K562 (cell line): ENCODE results near the gene FAM193A. TPM values are rescaled to one million over a fixed set of nuclear protein-coding genes. Genes with fewer than 3 reads are reported as not detected.
A peak's percentile ranks its signal among the peaks of the same experiment; 100 is the strongest.

Source experiments
- ATAC-seq: fragments of 200-7000 bp; cut with Tn5 transposase; 3 replicates; pipeline ENCODE4 v1.9.1; 2020; ENCODE audit warnings: moderate library complexity
- BruUV-seq: library from RNA; stranded (reverse); fragments of 400-500 nt; replicated peaks from 2 replicates; lab custom pipeline; 2021; lab: Mats Ljungman, UMichigan
- CTCF ChIA-PET: fragments of 300-600 bp; formaldehyde crosslinking; extraction: SDS; loops from one replicate; lab custom pipeline; 2021; ENCODE audit warnings: low intra/inter-chr PET ratio; lab: Yijun Ruan, JAX
- POLR2A ChIA-PET: fragments of 300-600, 350-650 bp; sonication (Branson Sonifier 250); formaldehyde crosslinking; extraction: SDS; loops from one replicate; lab custom pipeline; 2021; ENCODE audit warnings: antibody characterized with exemption, inconsistent platforms; lab: Yijun Ruan, JAX
- DNase-seq, 4 experiments: peaks; one replicate each; pipeline versions ENCODE4 v3.0.0 to v3.0.0-alpha.2; 2011 to 2018; ENCODE audit warnings: low spot score in 3 of 4, mixed read lengths in 3 of 4; ENCODE audit errors: extremely low read depth in 1 of 4
- FAIRE-seq: peaks from 2 replicates; lab custom pipeline; 2011; peaks lifted over from hg19 to GRCh38; lab: Jason Lieb, UNC
- H2AFZ ChIP-seq: 2 replicates; pipeline ENCODE4 v1.6.0; 2011; ENCODE audit warnings: low read depth, low read length, control low read depth, inconsistent platforms
- H3K27ac ChIP-seq: fragments of 200-600 bp; 3 replicates; pipeline ENCODE4 v1.8.0; 2011; ENCODE audit warnings: low read depth, mild to moderate bottlenecking, control low read depth, inconsistent platforms, low read length, moderate library complexity, mixed read lengths; ENCODE audit errors: extremely low read depth
- H3K27me3 ChIP-seq, 2 experiments: fragments of 300-600 bp in 1 of 2; 2 replicates in 1 of 2; 3 replicates in 1 of 2; pipeline versions ENCODE4 v1.6.0 to v1.8.0; 2011; ENCODE audit warnings: inconsistent platforms in 2 of 2, low read length in 2 of 2, mild to moderate bottlenecking in 1 of 2, mixed read lengths in 1 of 2, moderate library complexity in 1 of 2; ENCODE audit not compliant: control insufficient read depth in 2 of 2, insufficient read depth in 2 of 2
- H3K36me3 ChIP-seq: fragments of 300-600 bp; 3 replicates; pipeline ENCODE4 v1.8.0; 2011; ENCODE audit warnings: mild to moderate bottlenecking, low read length, inconsistent platforms; ENCODE audit not compliant: control insufficient read depth, insufficient read depth
- H3K4me1 ChIP-seq, 2 experiments: fragments of 200-600 bp in 1 of 2; replicated peaks in 1 of 2; 2 replicates in 1 of 2; 3 replicates in 1 of 2; pipeline versions ENCODE4 v1.5.1 to v1.8.0; 2011; ENCODE audit warnings: inconsistent platforms in 2 of 2, low read length in 2 of 2, mild to moderate bottlenecking in 1 of 2, mixed read lengths in 1 of 2, moderate library complexity in 1 of 2; ENCODE audit not compliant: control insufficient read depth in 2 of 2, insufficient read depth in 2 of 2
- H3K4me2 ChIP-seq: 2 replicates; pipeline ENCODE4 v1.6.1; 2011; ENCODE audit warnings: low read length, control low read depth, inconsistent platforms, mixed read lengths; ENCODE audit not compliant: insufficient read depth
- H3K4me3 ChIP-seq: fragments of 200-600 bp; sonication (generic), shearing (Covaris generic); 2 replicates; pipeline ENCODE4 v1.5.1; 2016; ENCODE audit warnings: control low read depth, inconsistent platforms
- H3K79me2 ChIP-seq: fragments of 200-600 bp; 3 replicates; pipeline ENCODE4 v1.8.0; 2011; ENCODE audit warnings: low read length, inconsistent platforms; ENCODE audit not compliant: control insufficient read depth, insufficient read depth
- H3K9ac ChIP-seq, 2 experiments: 2 replicates each; pipeline versions ENCODE4 v1.6.0 to v1.6.1; 2011; ENCODE audit warnings: low read depth in 2 of 2, low read length in 2 of 2, control low read depth in 1 of 2, inconsistent platforms in 1 of 2, mild to moderate bottlenecking in 1 of 2, mixed read lengths in 1 of 2; ENCODE audit not compliant: insufficient read depth in 1 of 2
- H3K9me1 ChIP-seq: one replicate; pipeline ENCODE4 v1.6.0; 2011; ENCODE audit warnings: inconsistent platforms, mild to moderate bottlenecking, low read length, moderate library complexity; ENCODE audit not compliant: control insufficient read depth, insufficient read depth
- H3K9me3 ChIP-seq: replicated peaks from 2 replicates; pipeline ENCODE4 v1.5.1; 2011; ENCODE audit warnings: low read depth, low read length, inconsistent platforms; ENCODE audit not compliant: control insufficient read depth, insufficient read depth
- H4K20me1 ChIP-seq: replicated peaks from 2 replicates; pipeline ENCODE4 v1.6.1; 2011; ENCODE audit warnings: low read length, inconsistent platforms, mixed read lengths; ENCODE audit not compliant: control insufficient read depth, insufficient read depth
- EHMT2 ChIP-seq: fragments of 450-650 bp; IDR thresholded peaks from 2 replicates; pipeline ENCODE4 v1.6.1; 2018; ENCODE audit warnings: antibody characterized with exemption
- ELF4 ChIP-seq: fragments of 450-650 bp; formaldehyde crosslinking; IDR thresholded peaks from 2 replicates; pipeline ENCODE4 v1.4.0; 2022; ENCODE audit warnings: missing genetic modification characterization
- POLR2G ChIP-seq: fragments of 200-400 bp; formaldehyde crosslinking; IDR thresholded peaks from 2 replicates; pipeline ENCODE4 v1.6.1; 2017; ENCODE audit warnings: low read depth, mild to moderate bottlenecking, antibody characterized with exemption, low read length, moderate library complexity
- POLR3G ChIP-seq: IDR thresholded peaks from 2 replicates; pipeline ENCODE4 v1.6.1; 2011; ENCODE audit not compliant: insufficient read length, insufficient replicate concordance; ENCODE audit errors: extremely low read depth
- ZKSCAN1 ChIP-seq: fragments of 150-350 bp; IDR thresholded peaks from 2 replicates; pipeline ENCODE4 v1.6.1; 2016; ENCODE audit warnings: low read depth, low read length
- WGBS: fragments of 100-300 bp; shearing (Covaris generic); methylation state at CpG from one replicate; pipeline ENCODE4 v1.1.6; 2016; ENCODE audit warnings: low coverage, mixed read lengths; ENCODE audit not compliant: insufficient coverage; ENCODE audit errors: missing lambda C conversion rate; 5-methylcytosine and 5-hydroxymethylcytosine counted together
- in situ Hi-C: fragments of 300-500 bp; cut with MboI; formaldehyde crosslinking; loops from 4 replicates; pipeline ENCODE4 v1.15.0; 2018; ENCODE audit warnings: inconsistent platforms, mixed read lengths
- intact Hi-C: fragments of 100-400 bp; cut with micrococcal nuclease; formaldehyde crosslinking; loops from 2 replicates; pipeline ENCODE4 v1.14.2; 2022
- polyA plus RNA-seq, 8 experiments: library from polyadenylated mRNA; depleted of rRNA in 4 of 8; stranded (reverse) in 5 of 8; unstranded in 3 of 8; fragments of >200 nt; fragmentation: Nextera tagmentation in 2 of 8; fragmentation: Illumina TruSeq in 1 of 8; extraction: Ambion mirVana in 2 of 8; extraction: Trizol in 1 of 8; gene quantifications; 2 replicates each; pipeline versions ENCODE4 v1.2.1 to v1.2.3, GENCODE V29; 2011 to 2014; ENCODE audit warnings: inconsistent platforms in 1 of 8, missing spikeins in 1 of 8
- total RNA-seq, 7 experiments: library from RNA; depleted of rRNA in 6 of 7; stranded (reverse); fragments of >200 nt in 6 of 7; fragmentation: Illumina TruSeq in 2 of 7; extraction: Trizol in 2 of 7; gene quantifications; 2 replicates each; pipeline versions ENCODE4 v1.2.1 to v1.2.3, GENCODE V29; 2011 to 2021; ENCODE audit warnings: low replicate concordance in 1 of 7
- TF ChIP-seq, protein P1 (sequence below): sonication (generic); formaldehyde crosslinking; IDR thresholded peaks from 2 replicates; pipeline ENCODE4 v1.8.0; 2022; ENCODE audit warnings: missing genetic modification reagents, mild to moderate bottlenecking, borderline replicate concordance

FAM193A gene
- total and polyA plus RNA-seq, 9 of the 15 experiments (the other 6 are each of a cell fraction or from before 2014, with no cell fraction given), result 0.46 to 24.6 (median 9.6) TPM

DNA sequence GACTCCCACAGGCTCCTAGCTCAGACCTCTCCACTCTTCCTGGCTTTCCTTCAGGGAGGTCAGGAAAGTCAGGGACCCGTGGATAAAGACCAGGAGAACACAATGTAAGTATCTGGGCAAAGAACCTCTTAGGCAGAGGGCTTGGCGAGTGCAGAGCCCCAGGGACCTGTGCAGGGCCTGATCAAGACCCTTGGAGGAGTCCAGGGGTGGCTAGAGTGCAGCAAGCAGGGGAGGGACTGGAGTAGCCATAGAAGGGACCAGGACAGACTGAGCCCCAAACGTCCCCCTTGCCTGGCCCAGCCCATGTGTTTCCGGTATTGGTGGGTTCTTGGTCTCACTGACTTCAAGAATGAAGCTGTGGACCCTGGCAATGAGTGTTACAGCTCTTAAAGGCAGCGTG lies 225.6 kb downstream of the FAM193A start:
- intact Hi-C loops (loop anchor here (1.0 to 5.0 kb wide), 2 partner anchors 30 to 275 kb away; no protein-coding TSS in a partner anchor), in situ Hi-C loops (no loop called here)
- H3K4me3 ChIP-seq, result no peak overlapping the region
- H3K27ac ChIP-seq, result no peak overlapping the region
- no TSS peak for BruUV-seq
- no peaks in the 10 kb centered on the region for H3K36me3 ChIP-seq
- H3K9me1 ChIP-seq, result no peaks in the 10 kb centered on the region
- ATAC-seq (no peak), DNase-seq (no peak), FAIRE-seq (no peak)
- H2AFZ ChIP-seq, result 0 out of 2 replicates have a peak overlapping the region, but pooled peaks have one; percentile 58
- CTCF ChIA-PET, result no interaction called here
- no peak for TF ChIP-seq ELF4 (CRISPR knock-in tag)
- TF ChIP-seq, protein P1, sequence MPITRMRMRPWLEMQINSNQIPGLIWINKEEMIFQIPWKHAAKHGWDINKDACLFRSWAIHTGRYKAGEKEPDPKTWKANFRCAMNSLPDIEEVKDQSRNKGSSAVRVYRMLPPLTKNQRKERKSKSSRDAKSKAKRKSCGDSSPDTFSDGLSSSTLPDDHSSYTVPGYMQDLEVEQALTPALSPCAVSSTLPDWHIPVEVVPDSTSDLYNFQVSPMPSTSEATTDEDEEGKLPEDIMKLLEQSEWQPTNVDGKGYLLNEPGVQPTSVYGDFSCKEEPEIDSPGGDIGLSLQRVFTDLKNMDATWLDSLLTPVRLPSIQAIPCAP, result no peak
- TF ChIP-seq ZKSCAN1, result no peak
- TF ChIP-seq POLR3G, result no peak
- no peak for TF ChIP-seq POLR2G
- TF ChIP-seq EHMT2, result no peak
- peaks cover 8 to 25% of the 10 kb centered on the region in 2 experiments; a peak in 3 of 5 replicates for H3K4me1 ChIP-seq
- no peaks in the 10 kb centered on the region for H3K9me3 ChIP-seq
- no peaks in the 10 kb centered on the region for H4K20me1 ChIP-seq
- POLR2A ChIA-PET, result interaction anchor here (0.6 kb wide), 1 partner anchor 258 kb away, joined by 3 read pairs; no protein-coding TSS in a partner anchor
- H3K4me2 ChIP-seq, result no peak overlapping the region
- no peaks in the 10 kb centered on the region for H3K27me3 ChIP-seq
- WGBS, result 38% methylated on average over 5 of the region's 5 CpGs
- 0 out of 4 replicates have a peak overlapping the region, but pooled peaks of 1 of the 2 experiments have one; percentile 35 for H3K9ac ChIP-seq
- H3K79me2 ChIP-seq, result no peaks in the 10 kb centered on the region
